Neural cell (in vitro differentiated cells): ENCODE data around the gene ZBTB46. TPM values are rescaled to one million over a fixed set of nuclear protein-coding genes. Genes with fewer than 3 reads are reported as not detected.

Experiments
- H2AFZ ChIP-seq: fragments of 200-600, 300-800 bp; sonication (generic), shearing (Covaris generic); 2 replicates; pipeline ENCODE4 v1.6.0; 2014; ENCODE audit warnings: low read depth, mild to moderate bottlenecking, antibody characterized with exemption, low read length, moderate library complexity
- H3F3A ChIP-seq: fragments of 200-600 bp; shearing (Covaris generic); 2 replicates; pipeline ENCODE4 v1.6.1; 2016; ENCODE audit warnings: mild to moderate bottlenecking, moderate library complexity, mixed read lengths, antibody characterized with exemption, low read length; ENCODE audit not compliant: insufficient read depth, poor library complexity, severe bottlenecking
- H3K27ac ChIP-seq: fragments of 200-600, 300-800 bp; sonication (generic), shearing (Covaris generic); 2 replicates; pipeline ENCODE4 v1.5.1; 2014; ENCODE audit warnings: mild to moderate bottlenecking, low read length, moderate library complexity
- H3K27me3 ChIP-seq: fragments of 300-800, 200-600 bp; sonication (generic), shearing (Covaris generic); 2 replicates; pipeline ENCODE4 v1.6.0; 2014; ENCODE audit warnings: mild to moderate bottlenecking, low read depth, low read length, moderate library complexity; ENCODE audit not compliant: insufficient read depth
- H3K36me3 ChIP-seq: fragments of 300-800, 200-600 bp; sonication (generic), shearing (Covaris generic); 2 replicates; pipeline ENCODE4 v1.5.1; 2014; ENCODE audit warnings: mild to moderate bottlenecking, antibody characterized with exemption, low read length, moderate library complexity; ENCODE audit not compliant: insufficient read depth
- H3K4me2 ChIP-seq: fragments of 300-800, 200-600 bp; sonication (generic), shearing (Covaris generic); 2 replicates; pipeline ENCODE4 v1.6.0; 2014; ENCODE audit warnings: mild to moderate bottlenecking, low read length
- H3K4me3 ChIP-seq: fragments of 300-800, 200-600 bp; sonication (generic), shearing (Covaris generic); 2 replicates; pipeline ENCODE4 v1.5.1; 2014; ENCODE audit warnings: mild to moderate bottlenecking, low read length, moderate library complexity
- H3K79me2 ChIP-seq: fragments of 200-600 bp; shearing (Covaris generic); replicated peaks from 2 replicates; pipeline ENCODE4 v1.6.0; 2014; ENCODE audit warnings: mild to moderate bottlenecking, low read length, moderate library complexity; ENCODE audit not compliant: insufficient read depth
- H3K9ac ChIP-seq: fragments of 300-800, 200-600 bp; sonication (generic), shearing (Covaris generic); 2 replicates; pipeline ENCODE4 v1.6.1; 2016; ENCODE audit warnings: mild to moderate bottlenecking, low read length, mixed read lengths
- H3K9me2 ChIP-seq: fragments of 200-600 bp; shearing (Covaris generic); 2 replicates; pipeline ENCODE4 v1.6.1; 2016; ENCODE audit warnings: mild to moderate bottlenecking, low read length, mixed read lengths; ENCODE audit not compliant: insufficient read depth
- H3K9me3 ChIP-seq: fragments of 200-600, 300-800 bp; sonication (generic), shearing (Covaris generic); 2 replicates; pipeline ENCODE4 v1.6.1; 2016; ENCODE audit warnings: mild to moderate bottlenecking, mixed run types, low read length, moderate library complexity, mixed read lengths
- H4K20me1 ChIP-seq: fragments of 200-600 bp; shearing (Covaris generic); 2 replicates; pipeline ENCODE4 v1.6.1; 2016; ENCODE audit warnings: mild to moderate bottlenecking, mixed run types; ENCODE audit not compliant: insufficient read depth
- CTCF ChIP-seq: fragments of 450-650 bp; IDR thresholded peaks from 2 replicates; pipeline ENCODE4 v1.5.1; 2014; ENCODE audit warnings: antibody characterized with exemption, mild to moderate bottlenecking, moderate library complexity; ENCODE audit not compliant: poor library complexity, severe bottlenecking
- EP300 ChIP-seq: fragments of 450-650 bp; conservative IDR thresholded peaks from 2 replicates; pipeline ENCODE4 v1.6.1; 2014; ENCODE audit warnings: antibody characterized with exemption, mild to moderate bottlenecking, moderate library complexity; ENCODE audit not compliant: poor library complexity, severe bottlenecking
- EZH2 ChIP-seq: fragments of 200-600, 300-800 bp; shearing (Covaris generic), sonication (generic); IDR thresholded peaks from 2 replicates; pipeline ENCODE4 v1.6.1; 2014; ENCODE audit warnings: antibody characterized with exemption, low read length, borderline replicate concordance, mild to moderate bottlenecking; ENCODE audit not compliant: insufficient read depth, poor library complexity, severe bottlenecking
- MXI1 ChIP-seq: fragments of 450-650 bp; conservative IDR thresholded peaks from 2 replicates; pipeline ENCODE4 v1.6.1; 2014; ENCODE audit warnings: antibody characterized with exemption, mild to moderate bottlenecking; ENCODE audit not compliant: poor library complexity, severe bottlenecking
- POLR2AphosphoS5 ChIP-seq: IDR thresholded peaks from 2 replicates; pipeline ENCODE4 v1.6.1; 2012
- RAD21 ChIP-seq: fragments of 450-650 bp; conservative IDR thresholded peaks from 2 replicates; pipeline ENCODE4 v1.6.1; 2014; ENCODE audit warnings: antibody characterized with exemption, mild to moderate bottlenecking, moderate library complexity
- REST ChIP-seq: IDR thresholded peaks from 2 replicates; pipeline ENCODE4 v1.6.1; 2012; ENCODE audit warnings: borderline replicate concordance
- SMC3 ChIP-seq: fragments of 450-650 bp; conservative IDR thresholded peaks from 2 replicates; pipeline ENCODE4 v1.6.1; 2014; ENCODE audit warnings: antibody characterized with exemption, mild to moderate bottlenecking, moderate library complexity; ENCODE audit not compliant: poor library complexity
- TAF1 ChIP-seq: IDR thresholded peaks from 2 replicates; pipeline ENCODE4 v1.6.1; 2012; ENCODE audit warnings: low read depth
- polyA plus RNA-seq: library from polyadenylated mRNA; depleted of rRNA; stranded (reverse); fragments of >200 nt; gene quantifications from 2 replicates; pipeline ENCODE4 v1.2.3, GENCODE V29; 2014

The ZBTB46 gene
- polyA plus RNA-seq, 1 donor from 2014 or later = 15.0 TPM

- no peaks in the 10 kb centered on the region for H3K27me3 ChIP-seq
- H3K27ac ChIP-seq = no peak overlapping the region
- no peaks in the 10 kb centered on the region for H3F3A ChIP-seq
- H2AFZ ChIP-seq = no peak overlapping the region
- no peak overlapping the region for H3K4me2 ChIP-seq
- H3K79me2 ChIP-seq = no peaks in the 10 kb centered on the region
- no peaks in the 10 kb centered on the region for H3K36me3 ChIP-seq
- H3K9me3 ChIP-seq = no peaks in the 10 kb centered on the region
- no peaks in the 10 kb centered on the region for H3K9me2 ChIP-seq
- TF ChIP-seq TAF1 = no peak
- no peak for TF ChIP-seq RAD21
- no peak for TF ChIP-seq EZH2
- no peak for TF ChIP-seq REST
- no peak for TF ChIP-seq CTCF
- TF ChIP-seq SMC3 = no peak
- no peak for TF ChIP-seq EP300
- TF ChIP-seq MXI1 = no peak
- TF ChIP-seq POLR2AphosphoS5 = no peak
- no peak overlapping the region for H3K4me3 ChIP-seq
- H3K9ac ChIP-seq = no peak overlapping the region
- H4K20me1 ChIP-seq = no peaks in the 10 kb centered on the region
These were observed 94.0 kb downstream of the ZBTB46 start for GRCh38 chr20:63736893-63737694.

- no peaks in the 10 kb centered on the region for H3K79me2 ChIP-seq
- TF ChIP-seq POLR2AphosphoS5 (no peak), SMC3 (no peak), REST (no peak), EZH2 (no peak), MXI1 (no peak), EP300 (no peak), CTCF (no peak), RAD21 (no peak), TAF1 (no peak)
- H2AFZ ChIP-seq = no peak within 1 kb of the TSS
- no peak within 1 kb of the TSS for H3K4me3 ChIP-seq
- no peaks in the 10 kb centered on the region for H3K27me3 ChIP-seq
- H3F3A ChIP-seq = no peaks in the 10 kb centered on the region
- H3K9me2 ChIP-seq = no peaks in the 10 kb centered on the region
- no peaks in the 10 kb centered on the region for H3K9me3 ChIP-seq
- H3K27ac ChIP-seq = no peak within 1 kb of the TSS
- no peaks in the 10 kb centered on the region for H4K20me1 ChIP-seq
- no peaks in the 10 kb centered on the region for H3K36me3 ChIP-seq
- H3K4me2 ChIP-seq = no peak within 1 kb of the TSS
- H3K9ac ChIP-seq = no peak within 1 kb of the TSS
These were observed 95.0 kb downstream of the ZBTB46 start, which contains the start of gene LIME1 for GRCh38 chr20:63735859-63736718. Gene LIME1 (plus strand): TSS chr20:63736664. CDS start chr20:63737550, 886 bp downstream.
